K562 (cell line): ENCODE measurements around the gene TMEM260. TPM values are rescaled to one million over a fixed set of nuclear protein-coding genes. Genes with fewer than 3 reads are reported as not detected.

Experiments used
- CREB3L1 ChIP-seq: fragments of 450-650 bp; IDR thresholded peaks from 2 replicates; pipeline ENCODE4 v1.6.1; 2014; ENCODE audit warnings: low read depth, mild to moderate bottlenecking, moderate library complexity, borderline replicate concordance
- GMEB1 ChIP-seq: fragments of 250-450 bp; sonication (Bioruptor Pico); IDR thresholded peaks from 2 replicates; pipeline ENCODE4 v1.4.0; 2020; ENCODE audit warnings: mild to moderate bottlenecking
- HMG20A ChIP-seq: fragments of 450-650 bp; formaldehyde crosslinking; conservative IDR thresholded peaks from 2 replicates; pipeline ENCODE4 v1.4.0; 2020; ENCODE audit warnings: mild to moderate bottlenecking, mixed read lengths
- ID3 ChIP-seq, 2 experiments: fragments of 250-450 bp in 1 of 2; fragments of 450-650 bp in 1 of 2; sonication (Bioruptor Pico) in 1 of 2; IDR thresholded peaks; 2 replicates each; pipeline versions ENCODE4 v1.6.1 to v1.8.0; 2016 to 2021; ENCODE audit warnings: mild to moderate bottlenecking in 2 of 2, moderate library complexity in 2 of 2, missing compliant biosample characterization in 1 of 2, missing genetic modification characterization in 1 of 2
- JUN ChIP-seq, 2 experiments: sonication (generic) in 1 of 2; formaldehyde crosslinking in 1 of 2; IDR thresholded peaks; 2 replicates each; pipeline versions ENCODE4 v1.6.1 to v1.8.0; 2012 to 2022; ENCODE audit warnings: borderline replicate concordance in 2 of 2, mild to moderate bottlenecking in 2 of 2, improper control_type of control experiment in 1 of 2, low read depth in 1 of 2, low read length in 1 of 2, missing genetic modification reagents in 1 of 2
- NKRF ChIP-seq: fragments of 450-650 bp; IDR thresholded peaks from 2 replicates; pipeline ENCODE4 v1.6.1; 2016; ENCODE audit warnings: borderline replicate concordance
- SP1 ChIP-seq: sonication (generic); formaldehyde crosslinking; IDR thresholded peaks from 2 replicates; pipeline ENCODE4 v1.8.1; 2022; ENCODE audit warnings: mild to moderate bottlenecking, missing genetic modification reagents
- TAF9B ChIP-seq: fragments of 450-650 bp; IDR thresholded peaks from 2 replicates; pipeline ENCODE4 v1.6.1; 2018; ENCODE audit warnings: mild to moderate bottlenecking; ENCODE audit not compliant: partially characterized antibody
- TBL1XR1 ChIP-seq, 2 experiments: IDR thresholded peaks; 2 replicates each; pipeline ENCODE4 v1.6.1; 2012; ENCODE audit warnings: improper control_type of control experiment in 2 of 2, low read length in 2 of 2, mild to moderate bottlenecking in 1 of 2
- TFE3 ChIP-seq: fragments of 450-650 bp; formaldehyde crosslinking; IDR thresholded peaks from 2 replicates; pipeline ENCODE4 v1.4.0; 2020; ENCODE audit warnings: mild to moderate bottlenecking, mixed read lengths
- ZNF586 ChIP-seq: fragments of 450-650 bp; formaldehyde crosslinking; conservative IDR thresholded peaks from 2 replicates; pipeline ENCODE4 v1.4.0; 2020; ENCODE audit warnings: mild to moderate bottlenecking, moderate library complexity
- ZNF699 ChIP-seq: fragments of 250-450 bp; sonication (Bioruptor Pico); IDR thresholded peaks from 2 replicates; pipeline ENCODE4 v1.8.0; 2021; ENCODE audit warnings: mild to moderate bottlenecking, moderate library complexity; ENCODE audit not compliant: insufficient replicate concordance
- polyA plus RNA-seq, 8 experiments: library from polyadenylated mRNA; depleted of rRNA in 4 of 8; stranded (reverse) in 5 of 8; unstranded in 3 of 8; fragments of >200 nt; fragmentation: Nextera tagmentation in 2 of 8; fragmentation: Illumina TruSeq in 1 of 8; extraction: Ambion mirVana in 2 of 8; extraction: Trizol in 1 of 8; gene quantifications; 2 replicates each; pipeline versions ENCODE4 v1.2.1 to v1.2.3, GENCODE V29; 2011 to 2014; ENCODE audit warnings: inconsistent platforms in 1 of 8, missing spikeins in 1 of 8
- total RNA-seq, 7 experiments: library from RNA; depleted of rRNA in 6 of 7; stranded (reverse); fragments of >200 nt in 6 of 7; fragmentation: Illumina TruSeq in 2 of 7; extraction: Trizol in 2 of 7; gene quantifications; 2 replicates each; pipeline versions ENCODE4 v1.2.1 to v1.2.3, GENCODE V29; 2011 to 2021; ENCODE audit warnings: low replicate concordance in 1 of 7

The TMEM260 gene
- total and polyA plus RNA-seq, 9 of the 15 experiments (the other 6 are each of a cell fraction or from before 2014, with no cell fraction given), result 2.2 to 9.4 (median 6.0) TPM

- TF ChIP-seq TAF9B, result no peak
- no peak for TF ChIP-seq SP1 (CRISPR knock-in tag)
- no peak for TF ChIP-seq ZNF699
- TF ChIP-seq NKRF, result no peak
- TF ChIP-seq TBL1XR1 (IDR thresholded peaks at IDR 0.05; ENCODE audit: low read length in 2 of 2), result no peak
- TF ChIP-seq JUN (IDR thresholded peaks at IDR 0.05; ENCODE audit: borderline replicate concordance, low read depth, low read length), result no peak
- no peak for TF ChIP-seq JUN (CRISPR knock-in tag; IDR thresholded peaks at IDR 0.05; ENCODE audit: borderline replicate concordance)
- no peak for TF ChIP-seq GMEB1 (CRISPR knock-in tag)
- TF ChIP-seq CREB3L1, result no peak
- TF ChIP-seq TFE3 (CRISPR knock-in tag), result no peak
- TF ChIP-seq ZNF586 (CRISPR knock-in tag), result no peak
- no peak for TF ChIP-seq ID3 (CRISPR knock-in tag; IDR thresholded peaks at IDR 0.05)
- TF ChIP-seq ID3 (tag; IDR thresholded peaks at IDR 0.05), result no peak
- TF ChIP-seq HMG20A (CRISPR knock-in tag), result no peak
These were observed 23.6 kb upstream of the TMEM260 start (continued) for GRCh38 chr14:56555921-56556570.
